SK-N-SH (cell line): ENCODE results near the gene HOXC6. TPM values are rescaled to one million over a fixed set of nuclear protein-coding genes. Genes with fewer than 3 reads are reported as not detected.
A peak's percentile ranks its signal among the peaks of the same experiment; 100 is the strongest.

Source experiments
- CTCF ChIA-PET: fragments of 300-600, 350-600 bp; formaldehyde crosslinking; extraction: SDS; loops from one replicate; lab custom pipeline; 2021; lab: Yijun Ruan, JAX
- POLR2A ChIA-PET: fragments of 350-600 bp; sonication (Branson Sonifier 250); formaldehyde crosslinking; extraction: SDS; loops from one replicate; lab custom pipeline; 2020; ENCODE audit warnings: antibody characterized with exemption, inconsistent platforms; lab: Yijun Ruan, JAX
- DNase-seq: peaks from one replicate; pipeline ENCODE4 v3.0.0; 2012
- H2AFZ ChIP-seq: fragments of 200-600 bp; sonication (generic); 2 replicates; pipeline ENCODE4 v1.8.1; 2016; ENCODE audit warnings: antibody characterized with exemption, mild to moderate bottlenecking, low read depth
- H3F3A ChIP-seq: fragments of 200-600 bp; sonication (generic); replicated peaks from 2 replicates; pipeline ENCODE3; 2016; ENCODE audit warnings: antibody characterized with exemption, mild to moderate bottlenecking; ENCODE audit not compliant: insufficient read depth
- H3K27ac ChIP-seq, 2 experiments: fragments of 200-500 bp in 1 of 2; fragments of 200-600 bp in 1 of 2; sonication (Bioruptor generic) in 1 of 2; sonication (generic), shearing (Covaris generic) in 1 of 2; 2 replicates each; pipeline versions ENCODE4 v1.5.1 to v1.6.1; 2014 to 2016; ENCODE audit warnings: low read depth in 2 of 2, inconsistent platforms in 1 of 2, low read length in 1 of 2, mild to moderate bottlenecking in 1 of 2, mixed read lengths in 1 of 2
- H3K27me3 ChIP-seq: fragments of 200-600 bp; sonication (generic), shearing (Covaris generic); 2 replicates; pipeline ENCODE4 v1.6.1; 2016; ENCODE audit warnings: mixed run types; ENCODE audit not compliant: insufficient read depth
- H3K36me3 ChIP-seq, 2 experiments: fragments of 200-500 bp in 1 of 2; fragments of 200-600 bp in 1 of 2; sonication (Bioruptor generic) in 1 of 2; sonication (generic) in 1 of 2; replicated peaks in 1 of 2; 2 replicates each; pipeline versions ENCODE3 to v1.5.1; 2014 to 2016; ENCODE audit warnings: low read length in 1 of 2, mild to moderate bottlenecking in 1 of 2; ENCODE audit not compliant: insufficient read depth in 2 of 2, control insufficient read depth in 1 of 2
- H3K4me1 ChIP-seq, 2 experiments: fragments of 200-500 bp in 1 of 2; fragments of 200-600 bp in 1 of 2; sonication (Bioruptor generic) in 1 of 2; sonication (generic), shearing (Covaris generic) in 1 of 2; 2 replicates each; pipeline versions ENCODE4 v1.5.1 to v1.6.1; 2014 to 2016; ENCODE audit warnings: low read depth in 1 of 2, low read length in 1 of 2, mixed run types in 1 of 2; ENCODE audit not compliant: insufficient read depth in 2 of 2, control insufficient read depth in 1 of 2
- H3K4me2 ChIP-seq: fragments of 200-600 bp; sonication (generic), shearing (Covaris generic); 2 replicates; pipeline ENCODE4 v1.6.1; 2017; ENCODE audit warnings: mixed run types
- H3K4me3 ChIP-seq, 2 experiments: fragments of 200-500 bp in 1 of 2; fragments of 200-600 bp in 1 of 2; sonication (Bioruptor generic) in 1 of 2; sonication (generic), shearing (Covaris generic) in 1 of 2; 2 replicates each; pipeline versions ENCODE4 v1.5.1 to v1.8.1; 2014 to 2016; ENCODE audit warnings: low read depth in 2 of 2, inconsistent platforms in 1 of 2, low read length in 1 of 2, mild to moderate bottlenecking in 1 of 2, mixed read lengths in 1 of 2, moderate library complexity in 1 of 2
- H3K79me2 ChIP-seq: fragments of 200-600 bp; sonication (generic); 2 replicates; pipeline ENCODE4 v1.8.1; 2017; ENCODE audit warnings: mild to moderate bottlenecking; ENCODE audit not compliant: insufficient read depth
- H3K9ac ChIP-seq: fragments of 200-600 bp; sonication (generic); 2 replicates; pipeline ENCODE4 v1.6.1; 2017; ENCODE audit warnings: mixed run types
- H3K9me2 ChIP-seq: fragments of 200-600 bp; sonication (generic); 2 replicates; pipeline ENCODE4 v1.6.1; 2017; ENCODE audit warnings: mixed run types
- H3K9me3 ChIP-seq: fragments of 200-600 bp; sonication (generic); 2 replicates; pipeline ENCODE4 v1.6.1; 2017; ENCODE audit warnings: mixed run types, mild to moderate bottlenecking, moderate library complexity
- H4K20me1 ChIP-seq: fragments of 200-600 bp; sonication (generic); 2 replicates; pipeline ENCODE4 v1.6.1; 2017; ENCODE audit warnings: mild to moderate bottlenecking, mixed run types; ENCODE audit not compliant: insufficient read depth
- EZH2phosphoT487 ChIP-seq: fragments of 200-600 bp; sonication (generic); IDR thresholded peaks from 2 replicates; pipeline ENCODE4 v1.6.1; 2017; ENCODE audit warnings: low read depth, mixed run types, mild to moderate bottlenecking, antibody characterized with exemption, moderate library complexity, borderline replicate concordance
- FOXM1 ChIP-seq: IDR thresholded peaks from 2 replicates; pipeline ENCODE4 v1.4.0; 2012; ENCODE audit warnings: low read depth, mild to moderate bottlenecking
- MXI1 ChIP-seq: IDR thresholded peaks from 2 replicates; pipeline ENCODE4 v1.6.1; 2012; ENCODE audit warnings: mild to moderate bottlenecking, low read depth, low read length, improper control_type of control experiment
- POLR2AphosphoS5 ChIP-seq: IDR thresholded peaks from 2 replicates; pipeline ENCODE4 v1.6.1; 2012; ENCODE audit warnings: low read depth, low read length
- RAD21 ChIP-seq: IDR thresholded peaks from 2 replicates; pipeline ENCODE4 v1.6.1; 2012; ENCODE audit warnings: mild to moderate bottlenecking, low read length
- RFX5 ChIP-seq: IDR thresholded peaks from 2 replicates; pipeline ENCODE4 v1.6.1; 2012; ENCODE audit warnings: mild to moderate bottlenecking, improper control_type of control experiment, low read length
- SMC3 ChIP-seq: IDR thresholded peaks from 2 replicates; pipeline ENCODE4 v1.6.1; 2012; ENCODE audit warnings: low read depth, low read length, improper control_type of control experiment
- WGBS: methylation state at CpG from one replicate; pipeline ENCODE4 v1.1.6; 2017; ENCODE audit warnings: low lambda C conversion rate; 5-methylcytosine and 5-hydroxymethylcytosine counted together
- polyA plus RNA-seq, 3 experiments: library from polyadenylated mRNA; depleted of rRNA; stranded (reverse); fragments of >200 nt; gene quantifications; 2 replicates each; pipeline ENCODE4 v1.2.3, GENCODE V29; 2012
- TF ChIP-seq, protein P1 (sequence below): IDR thresholded peaks from 2 replicates; pipeline ENCODE4 v1.4.0; 2012; ENCODE audit warnings: low read depth, borderline replicate concordance

HOXC6 gene
- polyA plus RNA-seq, 1 of the 3 experiments (the other 2 are of a cell fraction): 9.1 TPM

DNA sequence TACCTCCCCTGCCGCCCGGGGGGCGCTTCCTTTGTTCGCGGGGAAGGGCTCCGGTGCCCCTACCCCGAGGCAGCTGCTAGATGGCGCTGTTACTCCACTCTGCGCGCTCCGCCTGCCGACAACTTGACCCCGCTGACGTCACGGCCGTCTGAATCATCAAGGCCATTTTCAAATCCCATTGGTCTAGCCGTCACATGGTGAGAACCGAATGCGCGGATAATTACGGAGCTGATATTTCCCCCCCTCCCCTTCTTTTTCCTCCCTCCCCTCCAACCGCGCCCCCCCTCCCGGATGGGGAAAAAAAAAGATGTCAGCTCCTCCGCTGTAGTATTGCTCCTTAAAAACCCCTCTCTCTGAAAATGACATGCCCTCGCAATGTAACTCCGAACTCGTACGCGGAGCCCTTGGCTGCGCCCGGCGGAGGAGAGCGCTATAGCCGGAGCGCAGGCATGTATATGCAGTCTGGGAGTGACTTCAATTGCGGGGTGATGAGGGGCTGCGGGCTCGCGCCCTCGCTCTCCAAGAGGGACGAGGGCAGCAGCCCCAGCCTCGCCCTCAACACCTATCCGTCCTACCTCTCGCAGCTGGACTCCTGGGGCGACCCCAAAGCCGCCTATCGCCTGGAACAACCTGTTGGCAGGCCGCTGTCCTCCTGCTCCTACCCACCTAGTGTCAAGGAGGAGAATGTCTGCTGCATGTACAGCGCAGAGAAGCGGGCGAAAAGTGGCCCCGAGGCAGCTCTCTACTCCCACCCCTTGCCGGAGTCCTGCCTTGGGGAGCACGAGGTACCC is 43.1 kb upstream of the HOXC6 start, which contains the start of gene HOXC10 (continued):
- TF ChIP-seq, protein P1, sequence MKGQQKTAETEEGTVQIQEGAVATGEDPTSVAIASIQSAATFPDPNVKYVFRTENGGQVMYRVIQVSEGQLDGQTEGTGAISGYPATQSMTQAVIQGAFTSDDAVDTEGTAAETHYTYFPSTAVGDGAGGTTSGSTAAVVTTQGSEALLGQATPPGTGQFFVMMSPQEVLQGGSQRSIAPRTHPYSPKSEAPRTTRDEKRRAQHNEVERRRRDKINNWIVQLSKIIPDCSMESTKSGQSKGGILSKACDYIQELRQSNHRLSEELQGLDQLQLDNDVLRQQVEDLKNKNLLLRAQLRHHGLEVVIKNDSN: peak; percentile 85
- TF ChIP-seq SMC3 (peak; percentile 67), MXI1 (no peak), RAD21 (peak; percentile 88)

DNA sequence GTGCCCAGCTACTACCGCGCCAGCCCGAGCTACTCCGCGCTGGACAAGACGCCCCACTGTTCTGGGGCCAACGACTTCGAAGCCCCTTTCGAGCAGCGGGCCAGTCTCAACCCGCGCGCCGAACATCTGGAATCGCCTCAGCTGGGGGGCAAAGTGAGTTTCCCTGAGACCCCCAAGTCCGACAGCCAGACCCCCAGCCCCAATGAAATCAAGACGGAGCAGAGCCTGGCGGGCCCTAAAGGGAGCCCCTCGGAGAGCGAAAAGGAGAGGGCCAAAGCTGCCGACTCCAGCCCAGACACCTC is 42.6 kb upstream of the HOXC6 start:
- no peak overlapping the region for H3K27ac ChIP-seq
- H3K27me3 ChIP-seq: peaks cover 95% of the 10 kb centered on the region

DNA sequence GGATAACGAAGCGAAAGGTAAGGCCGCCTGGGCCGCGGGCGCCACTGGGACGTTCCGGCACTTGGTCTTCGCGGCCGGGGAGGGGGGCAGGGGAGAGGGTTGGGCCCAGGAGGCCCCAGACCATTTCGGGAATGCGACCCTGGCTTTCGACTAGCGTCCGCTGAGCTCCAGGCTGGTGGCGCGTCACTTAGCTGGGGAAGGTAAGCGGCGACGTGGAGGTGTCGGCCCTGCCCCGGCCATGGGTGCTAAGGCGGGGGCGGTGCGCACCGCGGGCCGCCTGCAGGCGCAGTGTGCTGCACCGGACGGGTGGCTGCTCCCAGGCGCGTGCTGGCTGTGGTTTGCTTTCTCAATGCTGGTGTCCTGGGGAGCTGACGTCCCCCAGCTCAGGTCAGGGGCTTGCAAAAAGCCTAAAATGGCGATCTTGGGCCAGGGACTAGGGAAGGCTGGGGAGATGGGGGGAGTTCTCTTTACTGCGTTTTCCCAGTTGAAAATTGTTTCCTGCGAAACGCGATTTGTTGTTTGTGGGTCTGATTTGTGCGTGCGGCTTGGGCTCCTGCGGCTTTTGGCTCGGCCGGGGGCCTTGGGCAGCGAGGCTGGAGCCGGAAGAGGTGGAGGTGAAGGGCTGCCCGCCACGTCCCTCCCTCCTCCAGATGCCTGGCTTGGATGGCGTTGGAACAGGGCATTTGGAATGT is 42.1 kb upstream of the HOXC6 start:
- WGBS: 23% methylated on average over 18 of the region's 50 CpGs
- Histone ChIP-seq H3K79me2 (no peaks in the 10 kb centered on the region), H2AFZ (no peak overlapping the region), H3K36me3 (no peaks in the 10 kb centered on the region), H3K27me3 (peaks cover 95% of the 10 kb centered on the region), H3K4me1 (peaks cover 0 to 12% of the 10 kb centered on the region in 2 experiments; a peak in 1 of 4 replicates), H3K27ac (no peak overlapping the region), H4K20me1 (no peaks in the 10 kb centered on the region), H3K9me2 (no peaks in the 10 kb centered on the region), H3K4me2 (peak overlapping the region; percentile 95), H3K9me3 (no peaks in the 10 kb centered on the region), H3K4me3 (peak overlapping the region; percentile 12 to 41; a peak in 2 of 4 replicates), H3K9ac (no peak overlapping the region), H3F3A (peaks cover 4% of the 10 kb centered on the region)
- CTCF ChIA-PET: interaction anchor here (0.8 to 12.8 kb wide), 21 partner anchors 14 to 320 kb away, joined by 3 to 194 read pairs (median 6); partner anchors contain the start of genes HOTAIR, HOXC11, HOXC5 and HOXC6
- POLR2A ChIA-PET: interaction anchor here (1.1 kb wide), 1 partner anchor 230 kb away, joined by 3 read pairs; no protein-coding TSS in a partner anchor
- TF ChIP-seq EZH2phosphoT487 (0 out of 2 replicates have a peak, but pooled peaks have one; percentile 26), FOXM1 (no peak)
- peak; percentile 56 for DNase-seq

More for the DNA sequence above, 42.6 kb upstream of the HOXC6 start:
- peak overlapping the region; percentile 95 for H3K4me2 ChIP-seq
- no peaks in the 10 kb centered on the region for H3K9me3 ChIP-seq
- WGBS: 33% methylated on average over 3 of the region's 21 CpGs
- H3K4me1 ChIP-seq: peaks cover 0 to 12% of the 10 kb centered on the region in 2 experiments; a peak in 1 of 4 replicates
- no peaks in the 10 kb centered on the region for H3K9me2 ChIP-seq
- TF ChIP-seq POLR2AphosphoS5 (no peak), RFX5 (no peak)
- no peaks in the 10 kb centered on the region for H3K79me2 ChIP-seq
- no peaks in the 10 kb centered on the region for H3K36me3 ChIP-seq
- DNase-seq: no peak
- CTCF ChIA-PET: interaction anchor here (0.6 to 12.8 kb wide), 38 partner anchors 14 to 406 kb away, joined by 3 to 194 read pairs (median 5); partner anchors contain the start of genes HOTAIR, HOXC11, HOXC12 and HOXC5
- H2AFZ ChIP-seq: no peak overlapping the region
- POLR2A ChIA-PET: interaction anchor here (1.1 kb wide), 1 partner anchor 230 kb away, joined by 3 read pairs; no protein-coding TSS in a partner anchor
- H3K4me3 ChIP-seq: peak overlapping the region; percentile 12 to 41; a peak in 2 of 4 replicates
- no peaks in the 10 kb centered on the region for H3F3A ChIP-seq
- H3K9ac ChIP-seq: no peak overlapping the region
- no peaks in the 10 kb centered on the region for H4K20me1 ChIP-seq
